Measurements from ENCODE around the gene RNF213. TPM values are rescaled to one million over a fixed set of nuclear protein-coding genes. Genes with fewer than 3 reads are reported as not detected.
A peak's percentile ranks its signal among the peaks of the same experiment; 100 is the strongest.

RNF213 gene
- total RNA-seq, 1 donor, result 198 TPM

GRCh38 chr17:80220054-80220735, 40.5 kb upstream of the RNF213 start, which contains the start of the genes SGSH and SLC26A11:
SGSH (minus strand) TSS chr17:80220333; CDS start chr17:80220313, 20 bp downstream.
SLC26A11 (plus strand) TSS chr17:80220427; CDS start chr17:80221561, 1,134 bp downstream.
- peak within 1 kb of the TSS; percentile 87 for H3K4me3 ChIP-seq (ENCODE audit: low read depth, low read length)
- DNase-seq (ENCODE audit: low read depth), result peak; percentile 65
- peak; percentile 11 for TF ChIP-seq CTCF (IDR thresholded peaks at IDR 0.05; ENCODE audit: insufficient read depth, low read depth, low read length)

GRCh38 chr17:80220736-80221215, 39.9 kb upstream of the RNF213 start:
- TF ChIP-seq CTCF (IDR thresholded peaks at IDR 0.05; ENCODE audit: insufficient read depth, low read depth, low read length), result no peak
- DNase-seq (ENCODE audit: low read depth), result peak; percentile 15
- H3K4me3 ChIP-seq (ENCODE audit: low read depth, low read length), result peak overlapping the region; percentile 87

- no peak for TF ChIP-seq CTCF (IDR thresholded peaks at IDR 0.05; ENCODE audit: insufficient read depth, low read depth, low read length)
- peak overlapping the region; percentile 87 for H3K4me3 ChIP-seq (ENCODE audit: low read depth, low read length)
- DNase-seq (ENCODE audit: low read depth), result no peak
Measured at GRCh38 chr17:80221351-80222105, 39.1 kb upstream of the RNF213 start.

- TF ChIP-seq CTCF (IDR thresholded peaks at IDR 0.05; ENCODE audit: insufficient read depth, low read depth, low read length), result no peak
- H3K4me3 ChIP-seq (ENCODE audit: low read depth, low read length), result no peak overlapping the region
- DNase-seq (ENCODE audit: low read depth), result no peak
Measured at GRCh38 chr17:80222376-80223141, 38.1 kb upstream of the RNF213 start.

GRCh38 chr17:80223142-80223815, 37.4 kb upstream of the RNF213 start:
- TF ChIP-seq CTCF (IDR thresholded peaks at IDR 0.05; ENCODE audit: insufficient read depth, low read depth, low read length), result no peak
- no peak overlapping the region for H3K4me3 ChIP-seq (ENCODE audit: low read depth, low read length)
- DNase-seq (ENCODE audit: low read depth), result no peak

Data from fibroblast of villous mesenchyme (primary cell).